ENCODE data around the gene CFAP69. TPM values are rescaled to one million over a fixed set of nuclear protein-coding genes. Genes with fewer than 3 reads are reported as not detected.
A peak's percentile ranks its signal among the peaks of the same experiment; 100 is the strongest.
"Not testable (repeated sequence)": the region's sequence is repeated elsewhere in the genome, so short reads cannot be mapped to it uniquely, and the experiment has no call there.

Gene CFAP69
- total RNA-seq, 2 donors from 2014 or later = 27.4 to 50.6 TPM

GRCh38 chr7:90334193-90334843, 89.3 kb downstream of the CFAP69 start:
- intact Hi-C loops (cut with DNase I) = no loop called here
- Histone ChIP-seq H3K9me3 (no peaks in the 10 kb centered on the region), H3K27ac (no peak overlapping the region), H3K4me3 (no peak overlapping the region), H3K36me3 (no peaks in the 10 kb centered on the region), H3K27me3 (replicated peaks; ENCODE audit: insufficient read depth) (no peaks in the 10 kb centered on the region), H3K4me1 (replicated peaks) (no peaks in the 10 kb centered on the region)
- 93% methylated on average over 15 of the region's 48 CpGs for WGBS
- DNase-seq (ENCODE audit: low spot score) = no peak
- TF ChIP-seq POLR2AphosphoS5 (IDR thresholded peaks at IDR 0.05) (no peak), CTCF (IDR thresholded peaks at IDR 0.05) (no peak), POLR2A (IDR thresholded peaks at IDR 0.05) (no peak)

GRCh38 chr7:90334926-90335325, 90.0 kb downstream of the CFAP69 start:
- H3K27ac ChIP-seq; H3K4me1 ChIP-seq (replicated peaks); H3K4me3 ChIP-seq; H3K9me3 ChIP-seq; intact Hi-C loops (cut with DNase I); H3K36me3 ChIP-seq; DNase-seq (ENCODE audit: low spot score); H3K27me3 ChIP-seq (replicated peaks; ENCODE audit: insufficient read depth): not testable (repeated sequence)
- 94% methylated on average over 2 of the region's 2 CpGs for WGBS

DNA sequence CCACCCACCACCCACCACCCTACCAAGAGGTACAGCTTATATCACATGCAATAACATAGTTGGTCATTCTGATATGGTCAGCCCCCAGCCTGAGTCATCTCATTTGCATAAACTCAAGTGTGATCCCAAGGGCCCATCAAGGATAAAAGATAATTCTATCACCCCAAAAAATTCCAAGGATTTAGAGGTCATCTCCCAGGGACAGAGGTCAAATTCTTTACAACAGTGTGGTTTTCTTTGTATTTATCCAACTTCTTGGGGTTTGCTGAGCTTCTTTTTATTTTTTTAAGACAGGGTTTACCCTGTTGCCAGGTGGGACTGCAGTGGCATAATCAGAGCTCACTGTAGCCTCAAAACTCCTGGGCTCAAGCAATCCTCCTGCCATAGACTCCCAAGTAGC, 92.1 kb downstream of the CFAP69 start:
- TF ChIP-seq CTCF (IDR thresholded peaks at IDR 0.05) (no peak), POLR2A (IDR thresholded peaks at IDR 0.05) (no peak), POLR2AphosphoS5 (IDR thresholded peaks at IDR 0.05) (no peak)
- H3K27me3 ChIP-seq (replicated peaks; ENCODE audit: insufficient read depth) = no peaks in the 10 kb centered on the region
- H3K36me3 ChIP-seq = no peaks in the 10 kb centered on the region
- no peaks in the 10 kb centered on the region for H3K9me3 ChIP-seq
- intact Hi-C loops (cut with DNase I) = no loop called here
- H3K4me3 ChIP-seq = no peak overlapping the region
- DNase-seq (ENCODE audit: low spot score) = no peak
- no peak overlapping the region for H3K27ac ChIP-seq
- no peaks in the 10 kb centered on the region for H3K4me1 ChIP-seq (replicated peaks)

DNA sequence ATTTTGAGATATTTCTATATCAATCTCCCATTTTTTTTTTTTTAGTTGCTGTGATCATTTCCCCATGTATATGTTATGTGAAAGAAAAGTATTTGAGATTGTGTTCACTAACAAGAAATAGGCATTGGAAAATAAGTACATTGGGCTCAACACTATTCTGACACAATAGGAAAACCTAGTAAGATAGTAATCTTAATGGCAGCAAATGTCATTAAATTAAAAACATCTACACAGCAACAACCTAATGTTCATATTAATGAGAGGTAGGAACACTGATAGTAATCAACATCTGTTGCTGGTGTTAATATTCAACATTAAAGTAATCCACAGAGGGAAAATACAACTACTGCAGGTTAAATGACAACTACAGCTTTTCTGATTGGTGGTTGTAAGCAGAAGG, 100.0 kb downstream of the CFAP69 start:
- H3K27ac ChIP-seq = peak overlapping the region; percentile 83 to 87
- H3K36me3 ChIP-seq = no peaks in the 10 kb centered on the region
- H3K9me3 ChIP-seq = no peaks in the 10 kb centered on the region
- DNase-seq (ENCODE audit: low spot score) = no peak
- H3K27me3 ChIP-seq (replicated peaks; ENCODE audit: insufficient read depth) = no peaks in the 10 kb centered on the region
- intact Hi-C loops (cut with DNase I) = loop anchor here (5.0 kb wide), 1 partner anchor 57 kb away; the partner anchor contains the start of gene CLDN12
- H3K4me3 ChIP-seq = no peak overlapping the region
- peaks cover 7% of the 10 kb centered on the region for H3K4me1 ChIP-seq (replicated peaks)
- TF ChIP-seq POLR2A (IDR thresholded peaks at IDR 0.05) (no peak), POLR2AphosphoS5 (IDR thresholded peaks at IDR 0.05) (no peak), CTCF (IDR thresholded peaks at IDR 0.05) (no peak)

DNA sequence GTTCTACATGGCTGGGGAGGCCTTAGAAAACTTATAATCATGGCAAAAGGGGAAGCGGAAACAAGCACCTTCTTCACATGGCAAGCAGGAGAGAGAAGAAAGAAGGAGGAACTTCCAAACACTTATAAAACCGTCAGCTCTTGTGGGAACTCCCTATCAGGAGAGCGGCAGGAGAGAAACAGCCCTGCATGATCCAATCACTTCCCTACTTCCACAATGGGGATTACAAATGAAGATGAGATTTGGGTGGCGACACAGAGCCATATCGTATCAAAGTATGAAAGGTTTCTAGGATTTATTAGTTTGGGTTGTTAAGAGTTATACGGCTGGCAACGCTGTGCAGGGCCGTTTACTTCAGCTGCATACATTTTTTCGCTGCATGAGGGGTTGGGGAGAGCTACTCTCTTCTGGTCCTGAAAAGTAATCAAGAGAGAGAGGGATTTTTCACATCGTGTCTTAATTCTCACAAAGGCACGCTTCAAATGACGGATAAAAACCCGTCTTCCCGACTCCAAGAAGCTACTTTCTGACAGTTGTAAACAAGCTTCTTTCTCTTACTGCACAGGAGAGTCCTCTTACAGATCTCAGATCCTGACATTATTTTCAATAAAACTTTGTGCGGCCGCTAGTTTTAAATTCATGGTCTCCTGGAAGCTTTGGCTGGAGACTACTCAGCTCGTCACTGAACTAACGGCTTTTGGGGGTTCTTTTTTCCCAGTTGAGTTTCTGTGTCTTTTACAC, 100.8 kb downstream of the CFAP69 start:
- peak overlapping the region; percentile 83 to 87 for H3K27ac ChIP-seq
- no peak for TF ChIP-seq POLR2A (IDR thresholded peaks at IDR 0.05)
- peak; percentile 25 for TF ChIP-seq POLR2AphosphoS5 (IDR thresholded peaks at IDR 0.05)
- TF ChIP-seq CTCF (IDR thresholded peaks at IDR 0.05) = no peak
- H3K4me1 ChIP-seq (replicated peaks) = peaks cover 7% of the 10 kb centered on the region
- no peaks in the 10 kb centered on the region for H3K27me3 ChIP-seq (replicated peaks; ENCODE audit: insufficient read depth)
- 4% methylated on average over 18 of the region's 18 CpGs for WGBS
- H3K4me3 ChIP-seq = peak overlapping the region; percentile 57 to 70
- intact Hi-C loops (cut with DNase I) = loop anchor here (5.0 kb wide), 1 partner anchor 57 kb away; the partner anchor contains the start of gene CLDN12
- DNase-seq (ENCODE audit: low spot score) = peak; percentile 27
- no peaks in the 10 kb centered on the region for H3K9me3 ChIP-seq
- no peaks in the 10 kb centered on the region for H3K36me3 ChIP-seq
